ENCODE data around the gene PRDM16. TPM values are rescaled to one million over a fixed set of nuclear protein-coding genes. Genes with fewer than 3 reads are reported as not detected.

PRDM16 gene
- total RNA-seq, 1 experiment from 2014 or later: not detected

- DNase-seq (ENCODE audit: low read depth): no peak
Observed at GRCh38 chr1:3141129-3141528, 72.1 kb downstream of the PRDM16 start.

- no peak for DNase-seq (ENCODE audit: low read depth)
Observed at GRCh38 chr1:3141836-3142235, 72.8 kb downstream of the PRDM16 start.

- DNase-seq (ENCODE audit: low read depth): no peak
Observed at GRCh38 chr1:3142236-3142635, 73.2 kb downstream of the PRDM16 start.

- DNase-seq (ENCODE audit: low read depth): no peak
Observed at GRCh38 chr1:3142751-3143150, 73.7 kb downstream of the PRDM16 start.

- no peak for DNase-seq (ENCODE audit: low read depth)
Observed at GRCh38 chr1:3145532-3146325, 76.7 kb downstream of the PRDM16 start.

GRCh38 chr1:3146458-3146857 is 77.5 kb downstream of the PRDM16 start:
- DNase-seq (ENCODE audit: low read depth): no peak

GRCh38 chr1:3146907-3147306 is 77.9 kb downstream of the PRDM16 start:
- no peak for DNase-seq (ENCODE audit: low read depth)

- DNase-seq (ENCODE audit: low read depth): no peak
Observed at GRCh38 chr1:3148171-3148570, 79.2 kb downstream of the PRDM16 start.

GRCh38 chr1:3149277-3149676 is 80.3 kb downstream of the PRDM16 start:
- no peak for DNase-seq (ENCODE audit: low read depth)

- DNase-seq (ENCODE audit: low read depth): no peak
Observed at GRCh38 chr1:3151456-3151855, 82.5 kb downstream of the PRDM16 start.

GRCh38 chr1:3152143-3152542 is 83.1 kb downstream of the PRDM16 start:
- DNase-seq (ENCODE audit: low read depth): no peak

- no peak for DNase-seq (ENCODE audit: low read depth)
Observed at GRCh38 chr1:3153197-3153596, 84.2 kb downstream of the PRDM16 start.

- no peak for DNase-seq (ENCODE audit: low read depth)
Observed at GRCh38 chr1:3153902-3154795, 85.1 kb downstream of the PRDM16 start.

- DNase-seq (ENCODE audit: low read depth): no peak
Observed at GRCh38 chr1:3155056-3155925, 86.3 kb downstream of the PRDM16 start.

- DNase-seq (ENCODE audit: low read depth): no peak
Observed at GRCh38 chr1:3155926-3156220, 86.9 kb downstream of the PRDM16 start.

- no peak for DNase-seq (ENCODE audit: low read depth)
Observed at GRCh38 chr1:3156936-3157335, 87.9 kb downstream of the PRDM16 start.

- DNase-seq (ENCODE audit: low read depth): no peak
Observed at GRCh38 chr1:3158347-3158746, 89.3 kb downstream of the PRDM16 start.

GRCh38 chr1:3159121-3159520 is 90.1 kb downstream of the PRDM16 start:
- DNase-seq (ENCODE audit: low read depth): no peak

- no peak for DNase-seq (ENCODE audit: low read depth)
Observed at GRCh38 chr1:3159996-3160395, 91.0 kb downstream of the PRDM16 start.

- no peak for DNase-seq (ENCODE audit: low read depth)
Observed at GRCh38 chr1:3160647-3161145, 91.7 kb downstream of the PRDM16 start.

GRCh38 chr1:3161176-3161840 is 92.3 kb downstream of the PRDM16 start:
- DNase-seq (ENCODE audit: low read depth): no peak
